ENCODE results near the gene ATXN2L. TPM values are rescaled to one million over a fixed set of nuclear protein-coding genes. Genes with fewer than 3 reads are reported as not detected.
A peak's percentile ranks its signal among the peaks of the same experiment; 100 is the strongest.

Gene ATXN2L
- total and polyA plus RNA-seq, 2 donors (not counting 1 experiment from before 2014, with no cell fraction given): 16.4 to 52.8 TPM

GRCh38 chr16:28869201-28869600, 46.4 kb downstream of the ATXN2L start:
- TF ChIP-seq CTCF (conservative IDR thresholded peaks at IDR 0.05 in 1 of 2, IDR thresholded peaks at IDR 0.05 in 1 of 2; ENCODE audit: low read depth in 1 of 2, low read length in 2 of 2): no peak
- no peak for TF ChIP-seq EZH2 (IDR thresholded peaks at IDR 0.05; ENCODE audit: low read length, missing control alignments)
- Histone ChIP-seq H3K9ac (ENCODE audit: insufficient read depth, low read length) (no peak overlapping the region), H3K27ac (ENCODE audit: insufficient read depth, low read length) (no peak overlapping the region), H3K27me3 (ENCODE audit: control insufficient read depth, insufficient read depth, low read length) (no peaks in the 10 kb centered on the region), H3K4me2 (ENCODE audit: extremely low read depth, insufficient read depth, low read length) (no peak overlapping the region), H4K20me1 (ENCODE audit: control insufficient read depth, extremely low read depth, insufficient read depth, low read length) (no peaks in the 10 kb centered on the region), H3K9me3 (ENCODE audit: control insufficient read depth, insufficient read depth, low read depth, low read length) (no peaks in the 10 kb centered on the region), H3K79me2 (ENCODE audit: control insufficient read depth, insufficient read depth, low read length) (peaks cover 23% of the 10 kb centered on the region), H2AFZ (ENCODE audit: low read length) (no peak overlapping the region), H3K4me3 (replicated peaks in 1 of 4; ENCODE audit: control extremely low read depth in 1 of 4, insufficient read depth in 1 of 4, low read depth in 3 of 4, low read length in 4 of 4) (no peak overlapping the region), H3K4me1 (ENCODE audit: control insufficient read depth, extremely low read depth, insufficient read depth, low read length) (peaks cover 9% of the 10 kb centered on the region), H3K36me3 (ENCODE audit: control insufficient read depth, insufficient read depth, low read length) (peaks cover 38% of the 10 kb centered on the region)
- no peak for DNase-seq (ENCODE audit: low read depth in 2 of 2)

GRCh38 chr16:28872952-28873351, 50.2 kb downstream of the ATXN2L start:
- H3K9ac ChIP-seq (ENCODE audit: insufficient read depth, low read length): no peak overlapping the region
- no peak for TF ChIP-seq EZH2 (IDR thresholded peaks at IDR 0.05; ENCODE audit: low read length, missing control alignments)
- H3K27me3 ChIP-seq (ENCODE audit: control insufficient read depth, insufficient read depth, low read length): no peaks in the 10 kb centered on the region
- H3K4me2 ChIP-seq (ENCODE audit: extremely low read depth, insufficient read depth, low read length): no peak overlapping the region
- H3K79me2 ChIP-seq (ENCODE audit: control insufficient read depth, insufficient read depth, low read length): no peaks in the 10 kb centered on the region
- H3K36me3 ChIP-seq (ENCODE audit: control insufficient read depth, insufficient read depth, low read length): peaks cover 25% of the 10 kb centered on the region
- no peak overlapping the region for H2AFZ ChIP-seq (ENCODE audit: low read length)
- H3K4me1 ChIP-seq (ENCODE audit: control insufficient read depth, extremely low read depth, insufficient read depth, low read length): no peaks in the 10 kb centered on the region
- no peak for DNase-seq (ENCODE audit: low read depth in 2 of 2)
- H3K27ac ChIP-seq (ENCODE audit: insufficient read depth, low read length): no peak overlapping the region
- H3K4me3 ChIP-seq (replicated peaks in 1 of 4; ENCODE audit: control extremely low read depth in 1 of 4, insufficient read depth in 1 of 4, low read depth in 3 of 4, low read length in 4 of 4): no peak overlapping the region
- no peaks in the 10 kb centered on the region for H4K20me1 ChIP-seq (ENCODE audit: control insufficient read depth, extremely low read depth, insufficient read depth, low read length)
- H3K9me3 ChIP-seq (ENCODE audit: control insufficient read depth, insufficient read depth, low read depth, low read length): no peaks in the 10 kb centered on the region

GRCh38 chr16:28873543-28874201, 50.9 kb downstream of the ATXN2L start:
- no peak overlapping the region for H3K9ac ChIP-seq (ENCODE audit: insufficient read depth, low read length)
- H2AFZ ChIP-seq (ENCODE audit: low read length): no peak overlapping the region
- no peaks in the 10 kb centered on the region for H4K20me1 ChIP-seq (ENCODE audit: control insufficient read depth, extremely low read depth, insufficient read depth, low read length)
- no peaks in the 10 kb centered on the region for H3K9me3 ChIP-seq (ENCODE audit: control insufficient read depth, insufficient read depth, low read depth, low read length)
- no peak for DNase-seq (ENCODE audit: low read depth in 2 of 2)
- peaks cover 25% of the 10 kb centered on the region for H3K36me3 ChIP-seq (ENCODE audit: control insufficient read depth, insufficient read depth, low read length)
- TF ChIP-seq EZH2 (IDR thresholded peaks at IDR 0.05; ENCODE audit: low read length, missing control alignments) (no peak), CTCF (conservative IDR thresholded peaks at IDR 0.05 in 1 of 2, IDR thresholded peaks at IDR 0.05 in 1 of 2; ENCODE audit: low read depth in 1 of 2, low read length in 2 of 2) (peak; percentile 55 to 61)
- no peaks in the 10 kb centered on the region for H3K27me3 ChIP-seq (ENCODE audit: control insufficient read depth, insufficient read depth, low read length)
- no peaks in the 10 kb centered on the region for H3K79me2 ChIP-seq (ENCODE audit: control insufficient read depth, insufficient read depth, low read length)
- H3K4me2 ChIP-seq (ENCODE audit: extremely low read depth, insufficient read depth, low read length): no peak overlapping the region
- no peak overlapping the region for H3K4me3 ChIP-seq (replicated peaks in 1 of 4; ENCODE audit: control extremely low read depth in 1 of 4, insufficient read depth in 1 of 4, low read depth in 3 of 4, low read length in 4 of 4)
- H3K27ac ChIP-seq (ENCODE audit: insufficient read depth, low read length): no peak overlapping the region
- H3K4me1 ChIP-seq (ENCODE audit: control insufficient read depth, extremely low read depth, insufficient read depth, low read length): peaks cover under 1% of the 10 kb centered on the region
